OCI-LY1 (cell line): ENCODE measurements around the gene WDR31.

Source experiments
- CTCF ChIP-seq: fragments of 200-600 bp; sonication (generic), shearing (Covaris generic); IDR thresholded peaks from 2 replicates; pipeline ENCODE4 v1.5.1; 2017; ENCODE audit warnings: mild to moderate bottlenecking, antibody characterized with exemption, low read length, moderate library complexity, mixed read lengths
- EZH2 ChIP-seq: fragments of 200-600 bp; sonication (generic), shearing (Covaris generic); IDR thresholded peaks from 2 replicates; pipeline ENCODE4 v1.8.0; 2017; ENCODE audit warnings: borderline replicate concordance, mixed run types, mild to moderate bottlenecking, antibody characterized with exemption, low read length, moderate library complexity, mixed read lengths

GRCh38 chr9:113380869-113381378 lies 40.8 kb upstream of the WDR31 start:
- TF ChIP-seq EZH2, result no peak
- no peak for TF ChIP-seq CTCF
